T-cell (primary cell): ENCODE data around the gene DCPS. TPM values are rescaled to one million over a fixed set of nuclear protein-coding genes. Genes with fewer than 3 reads are reported as not detected.

Source experiments
- ATAC-seq, 4 experiments: fragments of 200-7000 bp in 3 of 4; fragments of 150-1000 bp in 1 of 4; cut with Tn5 transposase; replicated peaks in 1 of 4; 1 replicate in 3 of 4; 2 replicates in 1 of 4; pipeline ENCODE4 v1.10.0; 2021; ENCODE audit warnings: moderate library complexity in 3 of 4, mild to moderate bottlenecking in 2 of 4, moderate number of reproducible peaks in 1 of 4
- CTCF ChIA-PET, 2 donors: fragments of 300-600 bp; sonication (Branson Sonifier 250); formaldehyde crosslinking; loops; one replicate each; lab custom pipeline; 2022; ENCODE audit warnings: antibody characterized with exemption in 2 of 2; lab: Charles Lee
- POLR2A ChIA-PET, 2 donors: fragments of 300-600 bp; sonication (Branson Sonifier 250); formaldehyde crosslinking; loops; one replicate each; lab custom pipeline; 2022; ENCODE audit warnings: antibody characterized with exemption in 2 of 2; lab: Charles Lee
- DNase-seq, 35 experiments: peaks; one replicate each; pipeline versions ENCODE4 v3.0.0 to v3.0.0-alpha.2; 2013 to 2023
- H3K27ac ChIP-seq: one replicate; pipeline ENCODE4 v1.5.1; 2013; ENCODE audit warnings: low read length
- H3K27me3 ChIP-seq, 2 experiments: replicated peaks in 1 of 2; 1 replicate in 1 of 2; 2 replicates in 1 of 2; pipeline versions ENCODE4 v1.6.1 to v1.7.0; 2013; ENCODE audit warnings: low read length in 1 of 2, mixed read lengths in 1 of 2; ENCODE audit not compliant: control insufficient read depth in 2 of 2, insufficient read depth in 2 of 2; ENCODE audit errors: extremely low read depth in 1 of 2
- H3K36me3 ChIP-seq, 2 donors: 1 replicate in 1 of 2; 2 replicates in 1 of 2; pipeline versions ENCODE4 v1.6.1 to v1.7.0; 2013; ENCODE audit warnings: low read length in 1 of 2; ENCODE audit not compliant: control insufficient read depth in 2 of 2, insufficient read depth in 1 of 2; ENCODE audit errors: extremely low read depth in 1 of 2
- H3K4me1 ChIP-seq, 2 experiments: 1 replicate in 1 of 2; 2 replicates in 1 of 2; pipeline versions ENCODE4 v1.6.1 to v1.7.0; 2013; ENCODE audit warnings: low read length in 2 of 2, mixed read lengths in 1 of 2; ENCODE audit not compliant: insufficient read depth in 2 of 2, control insufficient read depth in 1 of 2; ENCODE audit errors: extremely low read depth in 1 of 2
- H3K4me3 ChIP-seq, 2 donors: 1 replicate in 1 of 2; 2 replicates in 1 of 2; pipeline versions ENCODE4 v1.5.1 to v1.7.0; 2013; ENCODE audit warnings: mild to moderate bottlenecking in 2 of 2, low read length in 1 of 2, moderate library complexity in 1 of 2; ENCODE audit not compliant: control insufficient read depth in 1 of 2; ENCODE audit errors: extremely low read depth in 1 of 2
- H3K9me3 ChIP-seq: 2 replicates; pipeline ENCODE4 v1.7.0; 2013
- H3K27ac Mint-ChIP-seq, 2 donors: one replicate each; pipeline ENCODE4 v1.8.0; 2020 to 2021; ENCODE audit warnings: mild to moderate bottlenecking in 2 of 2, mixed read lengths in 2 of 2
- H3K27me3 Mint-ChIP-seq, 2 donors: one replicate each; pipeline ENCODE4 v1.8.0; 2021 to 2022; ENCODE audit warnings: mixed read lengths in 2 of 2
- H3K36me3 Mint-ChIP-seq: one replicate; pipeline ENCODE4 v1.8.0; 2021; ENCODE audit warnings: mixed read lengths
- H3K4me1 Mint-ChIP-seq, 3 donors: one replicate each; pipeline ENCODE4 v1.8.0; 2020 to 2022; ENCODE audit warnings: mixed read lengths in 3 of 3, mild to moderate bottlenecking in 1 of 3
- H3K4me3 Mint-ChIP-seq, 3 donors: one replicate each; pipeline ENCODE4 v1.8.0; 2020 to 2022; ENCODE audit warnings: mild to moderate bottlenecking in 3 of 3, mixed read lengths in 3 of 3, moderate library complexity in 3 of 3
- H3K9me3 Mint-ChIP-seq, 3 donors: one replicate each; pipeline ENCODE4 v1.8.0; 2020 to 2022; ENCODE audit warnings: mixed read lengths in 3 of 3
- WGBS: methylation state at CpG from one replicate; pipeline ENCODE4 v1.1.5; 2013; ENCODE audit warnings: missing lambda C conversion rate; ENCODE audit not compliant: insufficient coverage; 5-methylcytosine and 5-hydroxymethylcytosine counted together
- total RNA-seq, 35 experiments: library from RNA in 6 of 35; stranded (reverse) in 6 of 35; fragments of 120-200 nt in 1 of 35; gene quantifications; one replicate each; pipeline versions ENCODE4 v1.2.1 to v1.2.4 and lab custom pipeline; 2013 to 2026

DCPS gene
- total RNA-seq, 5 donors from 2014 or later (not counting 1 experiment from before 2014, with no cell fraction given), result 12.4 to 23.7 (median 19.8) TPM

DNA sequence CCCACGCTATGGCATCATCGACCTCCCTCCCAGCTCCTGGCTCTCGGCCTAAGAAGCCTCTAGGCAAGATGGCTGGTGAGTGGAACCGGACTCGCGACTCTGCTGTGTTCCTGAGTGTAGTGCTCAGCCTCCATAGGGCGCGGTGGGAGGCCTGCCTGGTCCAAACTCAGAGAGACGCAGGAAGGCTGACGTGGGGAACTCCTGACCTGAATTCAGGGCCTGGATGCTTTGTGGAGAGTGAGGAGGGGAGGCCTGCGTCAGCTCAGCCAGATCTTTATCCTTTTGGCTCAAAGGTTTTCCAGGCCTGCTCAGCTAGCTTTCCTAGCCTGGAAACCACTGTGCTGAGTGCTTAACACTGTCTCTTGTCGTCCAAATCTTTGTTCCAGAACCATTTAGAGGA, 13.0 kb upstream of the DCPS start:
- no peak for ATAC-seq
- Histone ChIP-seq H3K4me1 (no peaks in the 10 kb centered on the region), H3K27ac (no peak overlapping the region), H3K9me3 (no peaks in the 10 kb centered on the region), H3K27me3 (no peaks in the 10 kb centered on the region), H3K36me3 (peaks cover 5 to 48% of the 10 kb centered on the region in 2 donors), H3K4me3 (no peak overlapping the region)
- no peaks in the 10 kb centered on the region for H3K9me3 Mint-ChIP-seq
- no peak for DNase-seq
- H3K4me3 Mint-ChIP-seq, result no peak overlapping the region
- ChIA-PET CTCF (interaction anchor here in 1 of 2 donors (0.6 kb wide), 1 partner anchor 14 kb away, joined by 3 read pairs; no protein-coding TSS in a partner anchor), POLR2A (interaction anchor here in 1 of 2 donors (0.5 to 0.6 kb wide), 2 partner anchors 8 to 368 kb away, joined by 3 read pairs; no protein-coding TSS in a partner anchor)
- H3K36me3 Mint-ChIP-seq, result peaks cover 43% of the 10 kb centered on the region
- WGBS, result 97% methylated on average over 12 of the region's 12 CpGs
- H3K4me1 Mint-ChIP-seq, result peaks cover 4 to 9% (median 6%) of the 10 kb centered on the region in 3 donors
- no peaks in the 10 kb centered on the region for H3K27me3 Mint-ChIP-seq
- peak overlapping the region in 1 of 2 donors; percentile 16 for H3K27ac Mint-ChIP-seq

DNA sequence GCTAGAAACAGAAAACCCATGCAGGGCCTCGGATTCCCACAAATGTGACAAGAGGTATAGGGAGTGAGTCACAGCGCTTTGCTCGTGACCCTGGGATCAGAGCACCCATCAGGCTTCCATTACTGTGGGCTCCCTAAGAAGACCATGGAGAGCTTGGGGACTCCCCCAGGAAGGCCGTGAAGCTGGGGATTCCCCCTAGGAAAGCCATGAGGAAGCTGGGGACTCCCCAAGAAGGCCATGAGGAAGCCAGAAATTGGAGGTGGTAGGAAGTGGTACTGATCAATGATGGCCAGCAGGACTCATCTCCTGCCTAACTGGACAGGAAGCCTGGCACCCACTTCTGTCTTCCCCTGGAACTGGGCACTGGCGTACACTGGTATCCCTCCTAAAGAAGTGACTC, 10.1 kb upstream of the DCPS start:
- Mint-ChIP-seq H3K9me3 (no peaks in the 10 kb centered on the region), H3K4me3 (no peak overlapping the region), H3K27me3 (no peaks in the 10 kb centered on the region), H3K36me3 (peaks cover 48% of the 10 kb centered on the region), H3K4me1 (peaks cover 0 to 10% (median 5%) of the 10 kb centered on the region in 3 donors), H3K27ac (no peak overlapping the region)
- ChIA-PET CTCF (no interaction called here), POLR2A (no interaction called here)
- H3K4me3 ChIP-seq, result no peak overlapping the region
- no peak overlapping the region for H3K27ac ChIP-seq
- ATAC-seq (no peak), DNase-seq (no peak)
- WGBS, result 74% methylated on average over 4 of the region's 5 CpGs
- no peaks in the 10 kb centered on the region for H3K9me3 ChIP-seq
- no peaks in the 10 kb centered on the region for H3K27me3 ChIP-seq
- H3K36me3 ChIP-seq, result peaks cover 5 to 44% of the 10 kb centered on the region in 2 donors
- no peaks in the 10 kb centered on the region for H3K4me1 ChIP-seq

DNA sequence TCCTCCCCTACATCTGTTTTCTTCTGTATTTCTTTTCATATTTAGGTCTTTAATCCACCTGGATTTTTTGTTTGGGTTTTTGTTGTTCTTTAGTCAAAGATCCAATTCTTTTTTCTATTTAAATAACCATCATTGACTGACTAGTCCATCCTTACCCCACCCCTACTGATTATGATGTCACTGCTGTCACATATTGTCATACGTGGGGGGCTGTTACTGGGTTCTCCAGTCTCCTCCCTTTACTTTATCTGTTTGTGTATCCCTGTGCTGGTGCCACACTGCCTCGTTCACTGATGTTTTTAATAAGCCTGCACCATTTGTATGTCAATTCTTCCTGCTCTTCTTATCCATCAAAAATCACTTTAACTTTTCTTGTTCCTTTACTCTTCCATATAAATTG, 6.9 kb upstream of the DCPS start:
- Mint-ChIP-seq H3K9me3 (no peaks in the 10 kb centered on the region), H3K4me3 (no peak overlapping the region), H3K27me3 (no peaks in the 10 kb centered on the region), H3K36me3 (peaks cover 27% of the 10 kb centered on the region), H3K4me1 (peaks cover 0 to 10% (median 5%) of the 10 kb centered on the region in 3 donors), H3K27ac (peak overlapping the region in 1 of 2 donors; percentile 32)
- Histone ChIP-seq H3K9me3 (no peaks in the 10 kb centered on the region), H3K36me3 (peaks cover 3 to 20% of the 10 kb centered on the region in 2 donors), H3K4me1 (no peaks in the 10 kb centered on the region), H3K27ac (no peak overlapping the region), H3K27me3 (no peaks in the 10 kb centered on the region), H3K4me3 (no peak overlapping the region)
- WGBS, result 53% methylated on average over 2 of the region's 2 CpGs
- ChIA-PET CTCF (interaction anchor here in 1 of 2 donors (0.6 kb wide), 1 partner anchor 82 kb away, joined by 4 read pairs; no protein-coding TSS in a partner anchor), POLR2A (no interaction called here)
- ATAC-seq (no peak), DNase-seq (no peak)

DNA sequence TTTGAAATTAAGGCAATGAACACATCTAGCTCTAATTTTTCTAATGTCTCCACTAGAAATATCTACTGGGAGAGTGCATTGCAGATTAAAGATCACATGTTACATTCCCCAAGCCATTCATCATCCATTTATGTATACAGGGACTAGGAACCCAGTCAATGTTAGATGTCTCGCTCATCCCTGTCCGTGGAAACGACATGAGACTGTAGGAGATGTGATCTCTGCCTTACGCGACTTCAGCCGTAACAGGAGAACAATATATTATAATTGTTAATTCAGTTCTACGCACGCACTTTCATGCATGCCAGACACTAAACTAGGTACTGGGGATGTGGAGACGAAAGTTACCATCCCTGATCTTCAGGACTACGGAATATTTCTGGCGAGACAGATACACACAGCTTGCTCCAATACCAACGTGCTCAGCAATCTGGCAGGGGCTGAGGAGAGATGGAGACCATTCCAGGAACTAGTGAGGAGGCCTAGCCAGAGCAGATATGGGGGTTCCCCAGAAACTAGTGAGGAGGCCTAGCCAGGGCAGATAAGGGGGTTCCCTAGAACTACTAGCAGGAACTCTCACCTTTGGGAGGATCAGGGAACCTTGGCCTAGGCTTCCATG, 706 bp downstream of the DCPS start:
- Mint-ChIP-seq H3K4me3 (peak overlapping the region; percentile 85 to 98 (median 90)), H3K4me1 (peaks cover 29 to 39% (median 29%) of the 10 kb centered on the region in 3 donors), H3K9me3 (no peaks in the 10 kb centered on the region), H3K36me3 (peaks cover 19% of the 10 kb centered on the region), H3K27me3 (no peaks in the 10 kb centered on the region), H3K27ac (peak overlapping the region; percentile 89 to 97)
- peaks cover 12 to 37% of the 10 kb centered on the region in 2 experiments for H3K4me1 ChIP-seq
- WGBS, result 83% methylated on average over 3 of the region's 12 CpGs
- peak in 1 of 35 experiments; percentile 50 for DNase-seq
- H3K9me3 ChIP-seq, result no peaks in the 10 kb centered on the region
- H3K36me3 ChIP-seq, result peaks cover 0 to 20% of the 10 kb centered on the region in 2 donors
- H3K4me3 ChIP-seq, result peak overlapping the region; percentile 87 to 96
- ChIA-PET CTCF (interaction anchor here (0.5 to 3.2 kb wide), 5 partner anchors 10 to 67 kb away, joined by 3 to 13 read pairs (median 3); no protein-coding TSS in a partner anchor), POLR2A (interaction anchor here in 1 of 2 donors (1.0 kb wide), 1 partner anchor 35 kb away, joined by 3 read pairs; the partner anchor contains the start of gene FOXRED1)
- H3K27ac ChIP-seq, result peak overlapping the region; percentile 90
- no peaks in the 10 kb centered on the region for H3K27me3 ChIP-seq
- no peak for ATAC-seq

DNA sequence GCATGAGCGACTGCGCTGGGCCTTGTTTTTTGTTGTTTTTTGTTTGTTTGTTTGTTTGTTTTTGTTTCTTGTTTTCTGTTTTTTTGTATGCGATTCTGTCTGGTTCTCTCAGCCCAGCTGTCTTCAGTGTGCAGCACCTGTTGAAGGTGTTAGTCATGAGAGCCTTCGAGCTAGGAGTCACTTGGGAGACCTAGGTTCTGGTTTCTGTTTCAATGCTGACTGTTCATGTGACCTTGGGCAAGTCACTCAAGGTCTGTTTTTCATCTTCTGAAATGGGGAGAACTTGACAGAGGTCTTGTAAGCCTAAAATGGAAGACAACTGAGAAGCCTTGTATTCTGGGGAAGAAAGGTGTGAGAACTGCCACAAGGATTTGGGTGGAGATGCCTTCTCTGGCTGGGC, 1.8 kb downstream of the DCPS start:
- Mint-ChIP-seq H3K27ac (peak overlapping the region; percentile 29 to 85), H3K27me3 (no peaks in the 10 kb centered on the region), H3K36me3 (peaks cover 28% of the 10 kb centered on the region), H3K4me1 (peaks cover 34 to 45% (median 36%) of the 10 kb centered on the region in 3 donors), H3K9me3 (no peaks in the 10 kb centered on the region), H3K4me3 (peak overlapping the region; percentile 63 to 98 (median 66))
- peaks cover 12 to 44% of the 10 kb centered on the region in 2 experiments for H3K4me1 ChIP-seq
- H3K36me3 ChIP-seq, result peaks cover 0 to 27% of the 10 kb centered on the region in 2 donors
- CTCF ChIA-PET, result interaction anchor here in 1 of 2 donors (0.6 to 3.2 kb wide), 2 partner anchors 13 to 177 kb away, joined by 3 to 13 read pairs; no protein-coding TSS in a partner anchor
- WGBS, result 49% methylated on average over 2 of the region's 4 CpGs
- ATAC-seq (no peak), DNase-seq (peak in 1 of 35 experiments; percentile 32)
- no peak overlapping the region for H3K27ac ChIP-seq
- no peaks in the 10 kb centered on the region for H3K27me3 ChIP-seq
- H3K9me3 ChIP-seq, result no peaks in the 10 kb centered on the region
- no peak overlapping the region for H3K4me3 ChIP-seq
- POLR2A ChIA-PET, result interaction anchor here in 1 of 2 donors (0.7 kb wide), 1 partner anchor 20 kb away, joined by 3 read pairs; no protein-coding TSS in a partner anchor

DNA sequence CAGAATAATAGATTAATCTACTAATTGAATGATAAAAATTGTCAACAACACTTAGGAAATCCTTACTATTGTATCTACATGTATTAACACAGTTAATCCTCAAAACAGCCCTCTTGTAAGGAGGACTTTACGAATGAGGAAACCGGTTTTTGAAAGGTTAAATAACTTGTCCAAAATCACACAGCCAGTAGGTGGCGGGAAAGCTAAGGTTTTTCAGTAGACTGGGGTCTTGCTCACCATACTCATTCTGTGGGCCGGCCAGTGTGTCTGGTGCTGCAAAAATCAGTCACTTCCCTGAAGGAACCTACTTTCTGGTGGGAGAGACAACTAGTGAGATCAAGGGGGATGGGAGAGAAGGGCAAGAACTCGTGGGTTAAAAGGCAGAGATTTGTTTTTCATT, 3.8 kb downstream of the DCPS start:
- Histone ChIP-seq H3K4me1 (peaks cover 12 to 45% of the 10 kb centered on the region in 2 experiments), H3K4me3 (no peak overlapping the region), H3K9me3 (no peaks in the 10 kb centered on the region), H3K27me3 (no peaks in the 10 kb centered on the region), H3K36me3 (peaks cover 0 to 35% of the 10 kb centered on the region in 2 donors), H3K27ac (no peak overlapping the region)
- DNase-seq (peak in 1 of 35 experiments; percentile 12), ATAC-seq (no peak)
- Mint-ChIP-seq H3K27ac (peak overlapping the region; percentile 36 to 77), H3K4me1 (peaks cover 39 to 52% (median 42%) of the 10 kb centered on the region in 3 donors), H3K9me3 (no peaks in the 10 kb centered on the region), H3K36me3 (peaks cover 34% of the 10 kb centered on the region), H3K4me3 (no peak overlapping the region), H3K27me3 (no peaks in the 10 kb centered on the region)
- 75% methylated on average over 2 of the region's 5 CpGs for WGBS
- POLR2A ChIA-PET, result interaction anchor here (0.5 to 0.6 kb wide), 2 partner anchors 52 to 270 kb away, joined by 6 read pairs; no protein-coding TSS in a partner anchor
- CTCF ChIA-PET, result no interaction called here
